Muscle of leg (tissue), 11 donors: ENCODE results near the gene RMDN2. TPM values are rescaled to one million over a fixed set of nuclear protein-coding genes. Genes with fewer than 3 reads are reported as not detected.
"Not testable (repeated sequence)": the region's sequence is repeated elsewhere in the genome, so short reads cannot be mapped to it uniquely, and the experiment has no call there.

Experiments used
- DNase-seq: peaks from one replicate; pipeline ENCODE4 v3.0.0; 2013
- H3K27ac ChIP-seq: one replicate; pipeline ENCODE4 v1.5.1; 2013; ENCODE audit warnings: mild to moderate bottlenecking, low read length, control low read depth
- H3K27me3 ChIP-seq: one replicate; pipeline ENCODE4 v1.6.1; 2013; ENCODE audit warnings: low read length; ENCODE audit not compliant: control insufficient read depth, insufficient read depth
- H3K36me3 ChIP-seq: one replicate; pipeline ENCODE4 v1.6.1; 2013; ENCODE audit warnings: low read length; ENCODE audit not compliant: control insufficient read depth, insufficient read depth
- H3K4me1 ChIP-seq: one replicate; pipeline ENCODE4 v1.6.1; 2013; ENCODE audit warnings: low read length; ENCODE audit not compliant: control insufficient read depth, insufficient read depth
- H3K4me3 ChIP-seq: one replicate; pipeline ENCODE4 v1.5.1; 2013; ENCODE audit warnings: low read length, control low read depth
- H3K9me3 ChIP-seq: replicated peaks from 2 replicates; pipeline ENCODE4 v1.6.1; 2013; ENCODE audit warnings: low read depth, low read length; ENCODE audit not compliant: control insufficient read depth
- WGBS: methylation state at CpG from one replicate; pipeline ENCODE4 v1.1.5; 2013; ENCODE audit warnings: missing lambda C conversion rate; ENCODE audit not compliant: insufficient coverage; 5-methylcytosine and 5-hydroxymethylcytosine counted together
- polyA plus RNA-seq, 8 donors: library from polyadenylated mRNA; unstranded; fragments of 120-200 nt; gene quantifications; one replicate each; pipeline versions ENCODE4 v1.2.1 to v1.2.3, GENCODE V29; 2013; ENCODE audit warnings: inconsistent platforms in 1 of 8, low replicate concordance in 1 of 8; ENCODE audit not compliant: insufficient read length in 8 of 8, insufficient read depth in 1 of 8
- total RNA-seq: library from RNA; stranded (reverse); fragments of 120-200 nt; gene quantifications from one replicate; pipeline ENCODE4 v1.2.4, GENCODE V29; 2013

Gene RMDN2
- total and polyA plus RNA-seq, 9 donors = 2.6 to 5.1 (median 3.6) TPM

- no peaks in the 10 kb centered on the region for H3K27me3 ChIP-seq
- H3K4me1 ChIP-seq = no peaks in the 10 kb centered on the region
- no peaks in the 10 kb centered on the region for H3K36me3 ChIP-seq
- no peak overlapping the region for H3K4me3 ChIP-seq
- no peaks in the 10 kb centered on the region for H3K9me3 ChIP-seq
- DNase-seq = peak; percentile 33
- no peak overlapping the region for H3K27ac ChIP-seq
These were observed 59.5 kb downstream of the RMDN2 start for GRCh38 chr2:37984589-37984988.

- DNase-seq = no peak
- WGBS = 83% methylated on average over 1 of the region's 1 CpG
- H3K27me3 ChIP-seq = no peaks in the 10 kb centered on the region
These were observed 60.2 kb downstream of the RMDN2 start for GRCh38 chr2:37985333-37985732.

GRCh38 chr2:37987098-37987775 is 62.1 kb downstream of the RMDN2 start:
- Histone ChIP-seq H3K36me3 (no peaks in the 10 kb centered on the region), H3K4me1 (no peaks in the 10 kb centered on the region), H3K27me3 (no peaks in the 10 kb centered on the region), H3K27ac (no peak overlapping the region), H3K4me3 (no peak overlapping the region), H3K9me3 (no peaks in the 10 kb centered on the region)
- DNase-seq = no peak
- WGBS = no CpG with 5 or more reads among the region's 4 CpGs

More at GRCh38 chr2:37985333-37985732, 60.2 kb downstream of the RMDN2 start:
- H3K36me3 ChIP-seq = no peaks in the 10 kb centered on the region
- no peaks in the 10 kb centered on the region for H3K4me1 ChIP-seq
- H3K27ac ChIP-seq = no peak overlapping the region
- H3K9me3 ChIP-seq = no peaks in the 10 kb centered on the region
- no peak overlapping the region for H3K4me3 ChIP-seq

GRCh38 chr2:37992601-37993000 is 67.5 kb downstream of the RMDN2 start:
- Histone ChIP-seq H3K9me3 (no peaks in the 10 kb centered on the region), H3K4me3 (no peak overlapping the region), H3K27ac (no peak overlapping the region), H3K36me3 (no peaks in the 10 kb centered on the region), H3K27me3 (no peaks in the 10 kb centered on the region), H3K4me1 (no peaks in the 10 kb centered on the region)
- no peak for DNase-seq
- 100% methylated on average over 2 of the region's 3 CpGs for WGBS

- no peaks in the 10 kb centered on the region for H3K4me1 ChIP-seq
- no peak overlapping the region for H3K4me3 ChIP-seq
- peak; percentile 16 for DNase-seq
- H3K27me3 ChIP-seq = no peaks in the 10 kb centered on the region
- no CpG with 5 or more reads among the region's 3 CpGs for WGBS
- no peak overlapping the region for H3K27ac ChIP-seq
- no peaks in the 10 kb centered on the region for H3K36me3 ChIP-seq
- H3K9me3 ChIP-seq = no peaks in the 10 kb centered on the region
These were observed 68.1 kb downstream of the RMDN2 start for GRCh38 chr2:37993143-37993542.

- Histone ChIP-seq H3K4me1 (no peaks in the 10 kb centered on the region), H3K27ac (no peak overlapping the region), H3K36me3 (no peaks in the 10 kb centered on the region), H3K27me3 (no peaks in the 10 kb centered on the region), H3K9me3 (peaks cover 2% of the 10 kb centered on the region), H3K4me3 (no peak overlapping the region)
- no peak for DNase-seq
- no CpG with 5 or more reads among the region's 1 CpG for WGBS
These were observed 72.5 kb downstream of the RMDN2 start for GRCh38 chr2:37997629-37998028.

- H3K4me3 ChIP-seq = no peak overlapping the region
- 33% methylated on average over 1 of the region's 1 CpG for WGBS
These were observed 75.6 kb downstream of the RMDN2 start for GRCh38 chr2:38000485-38001222.

GRCh38 chr2:38010187-38010586 is 85.1 kb downstream of the RMDN2 start:
- not testable (repeated sequence) for H3K27me3 ChIP-seq, H3K4me3 ChIP-seq, H3K4me1 ChIP-seq, H3K9me3 ChIP-seq, H3K27ac ChIP-seq, DNase-seq, H3K36me3 ChIP-seq
- 90% methylated on average over 2 of the region's 6 CpGs for whole genome bisulfite sequencing

More at GRCh38 chr2:38000485-38001222, 75.6 kb downstream of the RMDN2 start:
- Histone ChIP-seq H3K9me3 (peaks cover 2% of the 10 kb centered on the region), H3K4me1 (no peaks in the 10 kb centered on the region), H3K27me3 (no peaks in the 10 kb centered on the region), H3K36me3 (no peaks in the 10 kb centered on the region), H3K27ac (no peak overlapping the region)
- no peak for DNase-seq

- no peaks in the 10 kb centered on the region for H3K9me3 ChIP-seq
- no peak overlapping the region for H3K27ac ChIP-seq
- H3K36me3 ChIP-seq = no peaks in the 10 kb centered on the region
- 38% methylated on average over 1 of the region's 1 CpG for WGBS
- DNase-seq = no peak
- no peaks in the 10 kb centered on the region for H3K27me3 ChIP-seq
- H3K4me1 ChIP-seq = no peaks in the 10 kb centered on the region
- no peak overlapping the region for H3K4me3 ChIP-seq
These were observed 85.9 kb downstream of the RMDN2 start for GRCh38 chr2:38010995-38011394.

- Histone ChIP-seq H3K4me3 (no peak overlapping the region), H3K27ac (no peak overlapping the region), H3K9me3 (no peaks in the 10 kb centered on the region), H3K4me1 (no peaks in the 10 kb centered on the region), H3K27me3 (no peaks in the 10 kb centered on the region), H3K36me3 (no peaks in the 10 kb centered on the region)
- no CpG with 5 or more reads among the region's 3 CpGs for WGBS
- no peak for DNase-seq
These were observed 88.2 kb downstream of the RMDN2 start for GRCh38 chr2:38013158-38013752.
